K562 (cell line): ENCODE data around the gene CD300LB.

Experiments
- E4F1 ChIP-seq: fragments of 250-450 bp; sonication (Bioruptor Pico); IDR thresholded peaks from 2 replicates; pipeline ENCODE4 v1.5.0; 2021; ENCODE audit warnings: mild to moderate bottlenecking, borderline replicate concordance
- MBD1 ChIP-seq: fragments of 250-450 bp; sonication (Bioruptor Pico); IDR thresholded peaks from 2 replicates; pipeline ENCODE4 v1.8.0; 2022; ENCODE audit warnings: inconsistent platforms
- SAFB ChIP-seq: fragments of 200-400 bp; formaldehyde crosslinking; IDR thresholded peaks from 2 replicates; pipeline ENCODE4 v1.6.1; 2017; ENCODE audit warnings: low read depth, low read length, borderline replicate concordance
- TGIF2 ChIP-seq: sonication (generic); formaldehyde crosslinking; IDR thresholded peaks from 2 replicates; pipeline ENCODE4 v1.8.1; 2022; ENCODE audit warnings: mild to moderate bottlenecking, missing genetic modification reagents, moderate library complexity

- TF ChIP-seq MBD1 (CRISPR knock-in tag) (no peak), SAFB (no peak), E4F1 (no peak), TGIF2 (CRISPR knock-in tag) (no peak)
Measured at GRCh38 chr17:74524653-74525464, 6.4 kb downstream of the CD300LB start.
